ENCODE results near the gene HM13. TPM values are rescaled to one million over a fixed set of nuclear protein-coding genes. Genes with fewer than 3 reads are reported as not detected.
A peak's percentile ranks its signal among the peaks of the same experiment; 100 is the strongest.

The HM13 gene
- total and polyA plus RNA-seq, 9 of the 15 experiments (the other 6 are each of a cell fraction or from before 2014, with no cell fraction given) = 7.7 to 136 (median 74.5) TPM

DNA sequence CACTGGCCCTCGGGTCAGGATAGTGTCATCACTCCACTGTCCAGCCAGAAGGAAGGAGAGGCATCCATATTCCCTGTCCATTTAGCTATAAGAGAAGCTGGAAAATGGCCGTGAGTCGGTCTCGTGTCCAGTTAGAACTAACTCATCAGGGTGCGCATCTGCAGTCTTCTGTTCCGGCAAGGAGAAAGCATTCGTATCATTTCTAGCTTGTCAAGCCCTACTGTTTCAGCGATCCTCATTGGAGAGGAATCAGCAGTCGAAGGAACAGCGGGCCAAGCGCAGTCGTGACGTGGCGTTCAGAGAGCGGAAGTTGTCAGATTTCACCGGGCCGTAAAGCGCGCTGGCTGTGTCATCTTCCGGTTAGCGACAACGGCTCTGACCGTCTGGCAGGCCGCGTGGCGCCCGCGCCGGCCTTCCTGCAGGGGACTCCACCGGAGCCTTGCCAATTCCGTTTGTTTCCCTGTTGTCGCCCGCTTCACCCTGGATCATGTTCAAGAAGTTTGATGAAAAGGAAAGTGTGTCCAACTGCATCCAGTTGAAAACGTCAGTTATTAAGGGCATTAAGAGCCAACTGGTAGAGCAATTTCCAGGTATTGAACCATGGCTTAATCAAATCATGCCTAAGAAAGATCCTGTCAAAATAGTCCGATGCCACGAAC is 32.9 kb downstream of the HM13 start (continued):
- TF ChIP-seq, protein P1, sequence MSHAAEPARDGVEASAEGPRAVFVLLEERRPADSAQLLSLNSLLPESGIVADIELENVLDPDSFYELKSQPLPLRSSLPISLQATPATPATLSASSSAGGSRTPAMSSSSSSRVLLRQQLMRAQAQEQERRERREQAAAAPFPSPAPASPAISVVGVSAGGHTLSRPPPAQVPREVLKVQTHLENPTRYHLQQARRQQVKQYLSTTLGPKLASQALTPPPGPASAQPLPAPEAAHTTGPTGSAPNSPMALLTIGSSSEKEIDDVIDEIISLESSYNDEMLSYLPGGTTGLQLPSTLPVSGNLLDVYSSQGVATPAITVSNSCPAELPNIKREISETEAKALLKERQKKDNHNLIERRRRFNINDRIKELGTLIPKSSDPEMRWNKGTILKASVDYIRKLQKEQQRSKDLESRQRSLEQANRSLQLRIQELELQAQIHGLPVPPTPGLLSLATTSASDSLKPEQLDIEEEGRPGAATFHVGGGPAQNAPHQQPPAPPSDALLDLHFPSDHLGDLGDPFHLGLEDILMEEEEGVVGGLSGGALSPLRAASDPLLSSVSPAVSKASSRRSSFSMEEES (CRISPR knock-in tag; IDR thresholded peaks at IDR 0.05) = no peak
- TF ChIP-seq MYC (IDR thresholded peaks at IDR 0.05; ENCODE audit: low read depth, low read length) (peak; percentile 98), MYC (CRISPR knock-in tag; IDR thresholded peaks at IDR 0.05; ENCODE audit: borderline replicate concordance, low read depth) (no peak), RBBP5 (IDR thresholded peaks at IDR 0.05; ENCODE audit: borderline replicate concordance, insufficient read depth, low read length, poor library complexity, severe bottlenecking) (peak; percentile 21), KDM4B (IDR thresholded peaks at IDR 0.05; ENCODE audit: borderline replicate concordance in 2 of 2, low read depth in 1 of 2) (no peak), ZNF695 (CRISPR knock-in tag; IDR thresholded peaks at IDR 0.05) (no peak), ZNF589 (CRISPR knock-in tag; IDR thresholded peaks at IDR 0.05; ENCODE audit: low read depth) (no peak), FUS (optimal IDR thresholded peaks at IDR 0.05; ENCODE audit: low read depth, low read length) (no peak), CC2D1A (IDR thresholded peaks at IDR 0.05) (no peak), MCM7 (IDR thresholded peaks at IDR 0.05) (no peak)
- TF ChIP-seq, protein P2, sequence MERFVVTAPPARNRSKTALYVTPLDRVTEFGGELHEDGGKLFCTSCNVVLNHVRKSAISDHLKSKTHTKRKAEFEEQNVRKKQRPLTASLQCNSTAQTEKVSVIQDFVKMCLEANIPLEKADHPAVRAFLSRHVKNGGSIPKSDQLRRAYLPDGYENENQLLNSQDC (CRISPR knock-in tag; IDR thresholded peaks at IDR 0.05) = no peak
- TF ChIP-seq, protein P3, sequence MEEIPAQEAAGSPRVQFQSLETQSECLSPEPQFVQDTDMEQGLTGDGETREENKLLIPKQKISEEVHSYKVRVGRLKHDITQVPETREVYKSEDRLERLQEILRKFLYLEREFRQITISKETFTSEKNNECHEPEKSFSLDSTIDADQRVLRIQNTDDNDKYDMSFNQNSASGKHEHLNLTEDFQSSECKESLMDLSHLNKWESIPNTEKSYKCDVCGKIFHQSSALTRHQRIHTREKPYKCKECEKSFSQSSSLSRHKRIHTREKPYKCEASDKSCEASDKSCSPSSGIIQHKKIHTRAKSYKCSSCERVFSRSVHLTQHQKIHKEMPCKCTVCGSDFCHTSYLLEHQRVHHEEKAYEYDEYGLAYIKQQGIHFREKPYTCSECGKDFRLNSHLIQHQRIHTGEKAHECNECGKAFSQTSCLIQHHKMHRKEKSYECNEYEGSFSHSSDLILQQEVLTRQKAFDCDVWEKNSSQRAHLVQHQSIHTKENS (CRISPR knock-in tag; IDR thresholded peaks at IDR 0.05) = no peak
- TF ChIP-seq, protein P4, sequence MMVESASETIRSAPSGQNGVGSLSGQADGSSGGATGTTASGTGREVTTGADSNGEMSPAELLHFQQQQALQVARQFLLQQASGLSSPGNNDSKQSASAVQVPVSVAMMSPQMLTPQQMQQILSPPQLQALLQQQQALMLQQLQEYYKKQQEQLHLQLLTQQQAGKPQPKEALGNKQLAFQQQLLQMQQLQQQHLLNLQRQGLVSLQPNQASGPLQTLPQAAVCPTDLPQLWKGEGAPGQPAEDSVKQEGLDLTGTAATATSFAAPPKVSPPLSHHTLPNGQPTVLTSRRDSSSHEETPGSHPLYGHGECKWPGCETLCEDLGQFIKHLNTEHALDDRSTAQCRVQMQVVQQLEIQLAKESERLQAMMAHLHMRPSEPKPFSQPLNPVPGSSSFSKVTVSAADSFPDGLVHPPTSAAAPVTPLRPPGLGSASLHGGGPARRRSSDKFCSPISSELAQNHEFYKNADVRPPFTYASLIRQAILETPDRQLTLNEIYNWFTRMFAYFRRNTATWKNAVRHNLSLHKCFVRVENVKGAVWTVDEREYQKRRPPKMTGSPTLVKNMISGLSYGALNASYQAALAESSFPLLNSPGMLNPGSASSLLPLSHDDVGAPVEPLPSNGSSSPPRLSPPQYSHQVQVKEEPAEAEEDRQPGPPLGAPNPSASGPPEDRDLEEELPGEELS (CRISPR knock-in tag; IDR thresholded peaks at IDR 0.05; ENCODE audit: borderline replicate concordance) = no peak
- TF ChIP-seq, protein P5, sequence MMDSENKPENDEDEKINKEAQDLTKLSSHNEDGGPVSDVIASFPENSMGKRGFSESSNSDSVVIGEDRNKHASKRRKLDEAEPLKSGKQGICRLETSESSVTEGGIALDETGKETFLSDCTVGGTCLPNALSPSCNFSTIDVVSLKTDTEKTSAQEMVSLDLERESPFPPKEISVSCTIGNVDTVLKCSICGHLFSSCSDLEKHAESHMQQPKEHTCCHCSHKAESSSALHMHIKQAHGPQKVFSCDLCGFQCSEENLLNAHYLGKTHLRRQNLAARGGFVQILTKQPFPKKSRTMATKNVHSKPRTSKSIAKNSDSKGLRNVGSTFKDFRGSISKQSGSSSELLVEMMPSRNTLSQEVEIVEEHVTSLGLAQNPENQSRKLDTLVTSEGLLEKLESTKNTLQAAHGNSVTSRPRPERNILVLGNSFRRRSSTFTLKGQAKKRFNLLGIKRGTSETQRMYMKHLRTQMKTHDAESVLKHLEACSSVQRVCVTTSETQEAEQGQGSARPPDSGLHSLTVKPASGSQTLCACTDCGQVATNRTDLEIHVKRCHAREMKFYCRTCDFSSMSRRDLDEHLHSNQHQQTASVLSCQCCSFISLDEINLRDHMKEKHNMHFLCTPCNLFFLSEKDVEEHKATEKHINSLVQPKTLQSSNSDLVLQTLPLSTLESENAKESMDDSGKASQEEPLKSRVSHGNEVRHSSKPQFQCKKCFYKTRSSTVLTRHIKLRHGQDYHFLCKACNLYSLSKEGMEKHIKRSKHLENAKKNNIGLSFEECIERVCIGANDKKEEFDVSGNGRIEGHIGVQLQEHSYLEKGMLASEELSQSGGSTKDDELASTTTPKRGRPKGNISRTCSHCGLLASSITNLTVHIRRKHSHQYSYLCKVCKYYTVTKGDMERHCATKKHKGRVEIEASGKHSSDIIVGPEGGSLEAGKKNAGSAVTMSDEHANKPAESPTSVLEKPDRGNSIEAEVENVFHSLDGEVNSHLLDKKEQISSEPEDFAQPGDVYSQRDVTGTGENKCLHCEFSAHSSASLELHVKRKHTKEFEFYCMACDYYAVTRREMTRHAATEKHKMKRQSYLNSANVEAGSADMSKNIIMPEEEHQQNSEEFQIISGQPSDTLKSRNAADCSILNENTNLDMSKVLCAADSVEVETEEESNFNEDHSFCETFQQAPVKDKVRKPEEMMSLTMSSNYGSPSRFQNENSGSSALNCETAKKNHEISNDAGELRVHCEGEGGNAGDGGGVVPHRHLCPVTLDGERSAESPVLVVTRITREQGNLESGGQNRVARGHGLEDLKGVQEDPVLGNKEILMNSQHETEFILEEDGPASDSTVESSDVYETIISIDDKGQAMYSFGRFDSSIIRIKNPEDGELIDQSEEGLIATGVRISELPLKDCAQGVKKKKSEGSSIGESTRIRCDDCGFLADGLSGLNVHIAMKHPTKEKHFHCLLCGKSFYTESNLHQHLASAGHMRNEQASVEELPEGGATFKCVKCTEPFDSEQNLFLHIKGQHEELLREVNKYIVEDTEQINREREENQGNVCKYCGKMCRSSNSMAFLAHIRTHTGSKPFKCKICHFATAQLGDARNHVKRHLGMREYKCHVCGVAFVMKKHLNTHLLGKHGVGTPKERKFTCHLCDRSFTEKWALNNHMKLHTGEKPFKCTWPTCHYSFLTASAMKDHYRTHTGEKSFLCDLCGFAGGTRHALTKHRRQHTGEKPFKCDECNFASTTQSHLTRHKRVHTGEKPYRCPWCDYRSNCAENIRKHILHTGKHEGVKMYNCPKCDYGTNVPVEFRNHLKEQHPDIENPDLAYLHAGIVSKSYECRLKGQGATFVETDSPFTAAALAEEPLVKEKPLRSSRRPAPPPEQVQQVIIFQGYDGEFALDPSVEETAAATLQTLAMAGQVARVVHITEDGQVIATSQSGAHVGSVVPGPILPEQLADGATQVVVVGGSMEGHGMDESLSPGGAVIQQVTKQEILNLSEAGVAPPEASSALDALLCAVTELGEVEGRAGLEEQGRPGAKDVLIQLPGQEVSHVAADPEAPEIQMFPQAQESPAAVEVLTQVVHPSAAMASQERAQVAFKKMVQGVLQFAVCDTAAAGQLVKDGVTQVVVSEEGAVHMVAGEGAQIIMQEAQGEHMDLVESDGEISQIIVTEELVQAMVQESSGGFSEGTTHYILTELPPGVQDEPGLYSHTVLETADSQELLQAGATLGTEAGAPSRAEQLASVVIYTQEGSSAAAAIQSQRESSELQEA (IDR thresholded peaks at IDR 0.05; ENCODE audit: low read depth) = no peak
